H54 (cell line): ENCODE measurements around the gene BTBD16.
A peak's percentile ranks its signal among the peaks of the same experiment; 100 is the strongest.

Experiments
- DNase-seq: peaks from one replicate; pipeline ENCODE4 v3.0.0; 2011; ENCODE audit warnings: low spot score, mixed read lengths; ENCODE audit not compliant: insufficient read length
- FAIRE-seq: peaks from 3 replicates; lab custom pipeline; 2011; peaks lifted over from hg19 to GRCh38; lab: Jason Lieb, UNC
- POLR2A ChIP-seq: IDR thresholded peaks from 2 replicates; pipeline ENCODE4 v1.6.1; 2011; ENCODE audit warnings: low read depth, mild to moderate bottlenecking, low read length

Gene BTBD16

GRCh38 chr10:122301055-122301810 is 30.1 kb downstream of the BTBD16 start:
- TF ChIP-seq POLR2A = no peak
- FAIRE-seq = peak; percentile 78
- peak; percentile 49 for DNase-seq

DNA sequence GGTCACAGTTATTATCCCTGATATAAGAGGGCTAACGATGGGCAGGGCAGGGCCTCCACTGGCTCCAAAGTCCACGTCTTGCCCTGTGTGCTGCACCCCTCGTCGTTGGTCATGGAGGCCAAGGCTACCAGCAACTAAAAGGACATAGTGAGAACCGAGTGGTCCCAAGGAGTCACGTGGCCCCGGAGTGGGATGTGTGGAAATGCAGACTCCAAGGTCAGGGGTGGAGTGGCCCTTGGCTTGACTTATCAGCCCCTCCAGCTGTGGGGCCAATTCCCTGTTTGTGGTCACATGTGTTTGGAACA is 30.7 kb downstream of the BTBD16 start:
- no peak for TF ChIP-seq POLR2A
- FAIRE-seq (no peak), DNase-seq (no peak)

GRCh38 chr10:122302315-122302714 is 31.2 kb downstream of the BTBD16 start:
- FAIRE-seq (no peak), DNase-seq (no peak)
- no peak for TF ChIP-seq POLR2A

- DNase-seq (no peak), FAIRE-seq (no peak)
- TF ChIP-seq POLR2A = no peak
These were observed 32.4 kb downstream of the BTBD16 start for GRCh38 chr10:122303271-122304053.

GRCh38 chr10:122304054-122304579 is 33.0 kb downstream of the BTBD16 start:
- no peak for TF ChIP-seq POLR2A
- no peak for FAIRE-seq
- no peak for DNase-seq

GRCh38 chr10:122306282-122306681 is 35.2 kb downstream of the BTBD16 start:
- DNase-seq = no peak
- no peak for FAIRE-seq
- TF ChIP-seq POLR2A = no peak

DNA sequence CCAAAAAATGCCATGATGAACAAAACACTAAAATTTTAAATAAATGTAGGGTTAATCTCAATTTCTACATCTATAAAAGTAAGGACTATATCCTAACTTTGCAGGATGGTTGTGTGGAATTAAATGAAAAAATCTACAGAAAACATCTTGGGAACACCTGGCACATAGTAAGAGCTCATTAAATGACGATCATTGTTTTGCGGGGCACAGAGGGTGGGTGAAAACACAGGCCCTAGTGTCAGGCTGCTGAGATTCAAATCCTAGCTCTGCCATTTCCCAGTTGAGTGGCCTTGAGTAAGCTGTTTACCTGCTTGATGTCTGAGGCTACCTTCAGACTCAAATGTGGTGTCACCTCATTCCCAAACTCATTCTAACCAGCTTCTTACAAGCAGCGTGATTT is 35.6 kb downstream of the BTBD16 start:
- no peak for TF ChIP-seq POLR2A
- no peak for FAIRE-seq
- DNase-seq = no peak

DNA sequence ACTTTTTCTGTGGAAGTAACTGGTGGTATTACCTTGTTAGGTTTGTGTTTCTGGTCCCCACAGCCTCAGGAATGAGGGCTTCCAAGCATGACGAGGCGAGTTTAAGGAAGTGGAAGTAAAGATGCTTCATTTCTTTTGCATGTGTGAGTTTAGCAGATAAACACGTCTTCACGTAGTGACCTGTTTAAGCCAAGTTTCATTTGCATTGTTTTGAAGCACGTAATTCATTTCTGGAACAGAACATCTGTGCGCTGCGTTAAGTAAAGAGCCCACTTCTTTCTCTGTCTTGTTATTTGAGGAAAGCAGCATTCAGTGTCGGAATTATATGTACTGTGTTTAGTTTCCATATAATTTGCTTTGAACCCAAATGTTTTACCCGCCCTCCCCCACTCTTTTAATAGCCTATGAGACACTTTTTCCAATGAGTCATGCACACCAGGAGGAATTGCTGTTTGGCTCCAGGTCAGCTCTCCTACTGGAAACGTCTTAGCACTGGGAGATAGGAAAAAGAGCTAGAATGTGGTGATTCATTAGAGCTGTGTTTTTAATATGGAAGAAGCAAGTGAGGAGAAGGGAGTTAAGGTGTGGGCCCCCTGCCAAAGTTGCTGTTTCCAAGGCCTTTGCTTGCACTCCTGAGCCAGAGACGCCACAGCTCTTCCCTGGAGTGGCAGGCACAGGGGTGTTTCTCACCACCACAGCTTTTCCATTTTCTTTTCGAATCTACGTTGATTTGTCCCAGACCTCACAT is 36.7 kb downstream of the BTBD16 start:
- DNase-seq = peak; percentile 55
- FAIRE-seq = peak; percentile 64
- no peak for TF ChIP-seq POLR2A

DNA sequence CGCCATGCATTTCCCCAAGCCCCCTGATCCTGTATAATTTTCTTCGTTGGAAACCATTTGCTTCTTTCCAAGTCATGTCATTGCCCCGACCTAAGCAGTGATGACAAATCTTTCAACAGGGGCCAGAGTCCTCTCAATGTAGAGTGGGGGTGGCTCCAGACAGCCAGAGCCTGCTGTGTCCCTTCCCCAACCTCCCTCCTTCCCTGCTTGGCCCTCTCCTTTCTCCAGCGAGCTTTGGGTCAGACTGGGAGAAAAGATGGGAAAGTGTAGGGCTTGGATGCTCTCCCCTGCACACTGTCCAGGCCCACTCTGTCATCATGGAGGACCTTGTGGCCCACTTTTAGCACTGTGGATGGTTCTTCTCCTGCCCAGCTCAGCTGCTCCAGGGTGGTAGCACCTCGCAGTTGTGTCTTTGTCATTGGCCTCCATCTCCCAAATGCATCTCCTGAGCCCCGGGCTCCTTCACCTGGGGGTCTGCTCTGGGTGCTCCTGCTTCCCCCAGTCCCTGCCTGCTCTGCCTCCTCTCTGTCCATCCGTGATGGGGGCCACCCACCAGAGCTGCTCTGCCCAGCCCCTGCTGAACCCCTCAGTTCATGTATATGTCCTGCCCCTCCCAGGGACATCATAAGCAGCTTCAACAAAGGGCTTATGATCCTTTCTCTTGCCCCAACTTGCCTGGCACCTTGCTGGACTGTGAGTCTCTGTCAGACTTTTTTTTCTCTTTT is 37.5 kb downstream of the BTBD16 start:
- DNase-seq (no peak), FAIRE-seq (no peak)
- TF ChIP-seq POLR2A = no peak

- no peak for TF ChIP-seq POLR2A
- FAIRE-seq (no peak), DNase-seq (no peak)
These were observed 39.4 kb downstream of the BTBD16 start for GRCh38 chr10:122310311-122311050.

DNA sequence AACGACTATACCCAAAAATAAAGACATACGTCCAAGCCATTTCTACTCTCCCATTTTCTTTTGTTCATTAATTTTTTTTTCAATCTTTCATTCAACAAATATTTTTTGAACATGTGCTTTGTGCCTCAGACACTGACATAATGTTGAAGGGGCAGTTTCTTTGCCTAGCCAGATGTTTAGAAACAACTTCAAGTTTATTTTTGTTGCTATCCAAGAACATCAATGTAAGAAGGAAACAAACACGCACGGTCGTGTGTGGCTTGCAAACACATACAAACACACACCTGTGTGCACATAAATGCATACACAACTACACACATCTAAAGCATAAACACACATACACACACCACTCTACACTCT is 39.9 kb downstream of the BTBD16 start:
- FAIRE-seq (no peak), DNase-seq (no peak)
- no peak for TF ChIP-seq POLR2A

DNA sequence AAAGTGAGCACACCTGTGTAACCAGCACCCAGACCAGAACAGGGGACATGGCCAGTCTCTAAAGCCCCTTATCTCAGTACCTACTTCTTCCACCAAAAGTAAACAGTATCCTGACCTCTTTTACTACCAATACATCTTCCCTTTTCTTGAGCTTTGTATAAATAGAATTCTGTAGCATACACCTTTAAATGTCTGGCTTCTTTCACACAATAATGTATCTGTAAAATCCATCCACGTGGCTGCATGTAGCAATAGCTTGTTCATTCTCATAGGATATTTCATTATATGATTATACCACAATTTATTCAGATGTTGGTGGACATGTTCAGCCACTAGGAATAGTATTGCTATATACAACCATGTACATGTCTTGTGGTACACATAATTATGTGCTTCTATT is 40.6 kb downstream of the BTBD16 start:
- DNase-seq (no peak), FAIRE-seq (no peak)
- no peak for TF ChIP-seq POLR2A
